GM12878 (cell line): ENCODE results near the gene ADCYAP1R1. TPM values are rescaled to one million over a fixed set of nuclear protein-coding genes. Genes with fewer than 3 reads are reported as not detected.

Experiments
- BACH1 ChIP-seq: fragments of 450-650 bp; IDR thresholded peaks from 2 replicates; pipeline ENCODE4 v1.6.1; 2017; ENCODE audit warnings: mild to moderate bottlenecking, borderline replicate concordance
- BCLAF1 ChIP-seq: fragments of 450-650 bp; IDR thresholded peaks from 2 replicates; pipeline ENCODE4 v1.6.1; 2017; ENCODE audit warnings: antibody characterized with exemption, mild to moderate bottlenecking, moderate library complexity
- HDAC6 ChIP-seq: fragments of 200-600 bp; sonication (generic); IDR thresholded peaks from one replicate; pipeline ENCODE4 v1.8.0; 2017; ENCODE audit warnings: antibody characterized with exemption; ENCODE audit not compliant: unreplicated experiment
- IRF3 ChIP-seq: fragments of 450-650 bp; IDR thresholded peaks from 2 replicates; pipeline ENCODE4 v1.6.1; 2014; ENCODE audit warnings: mild to moderate bottlenecking
- NKRF ChIP-seq: fragments of 450-650 bp; conservative IDR thresholded peaks from 2 replicates; pipeline ENCODE4 v1.6.1; 2017; ENCODE audit warnings: mild to moderate bottlenecking, moderate library complexity
- RAD51 ChIP-seq: fragments of 450-650 bp; IDR thresholded peaks from 2 replicates; pipeline ENCODE4 v1.6.1; 2016; ENCODE audit warnings: moderate library complexity, mild to moderate bottlenecking, inconsistent platforms
- RB1 ChIP-seq: fragments of 450-650 bp; formaldehyde crosslinking; IDR thresholded peaks from 2 replicates; pipeline ENCODE4 v1.6.1; 2017; ENCODE audit warnings: mild to moderate bottlenecking, borderline replicate concordance
- YBX1 ChIP-seq: fragments of 450-650 bp; IDR thresholded peaks from 2 replicates; pipeline ENCODE4 v1.6.1; 2016; ENCODE audit warnings: antibody characterized with exemption
- ZNF384 ChIP-seq: IDR thresholded peaks from 2 replicates; pipeline ENCODE4 v1.6.1; 2012; ENCODE audit warnings: low read depth, mild to moderate bottlenecking, low read length, improper control_type of control experiment, borderline replicate concordance
- ZNF687 ChIP-seq: fragments of 450-650 bp; IDR thresholded peaks from 2 replicates; pipeline ENCODE4 v1.6.1; 2017; ENCODE audit warnings: mild to moderate bottlenecking, moderate library complexity
- polyA plus RNA-seq, 11 experiments: library from polyadenylated mRNA; depleted of rRNA in 4 of 11; unstranded in 6 of 11; stranded (reverse) in 5 of 11; fragments of >200 nt; fragmentation: Nextera tagmentation in 4 of 11; fragmentation: Illumina TruSeq in 1 of 11; extraction: Ambion mirVana in 4 of 11; extraction: Trizol in 1 of 11; gene quantifications; 1 replicate in 1 of 11; 2 replicates in 10 of 11; pipeline versions ENCODE4 v1.2.1 to v1.2.3, GENCODE V29; 2011 to 2016; ENCODE audit warnings: inconsistent platforms in 2 of 11, missing spikeins in 2 of 11, low read depth in 1 of 11
- total RNA-seq, 4 experiments: library from RNA; depleted of rRNA in 3 of 4; stranded (reverse); fragments of >200 nt in 3 of 4; fragmentation: Illumina TruSeq in 1 of 4; extraction: Trizol in 1 of 4; gene quantifications; 2 replicates each; pipeline versions ENCODE4 v1.2.1 to v1.2.3, GENCODE V29; 2013 to 2021
- TF ChIP-seq, protein P1 (sequence below): fragments of 150-350 bp; IDR thresholded peaks from 2 replicates; pipeline ENCODE4 v1.6.1; 2016; ENCODE audit warnings: low read depth, low read length

ADCYAP1R1 gene
- total and polyA plus RNA-seq, 10 of the 15 experiments (the other 5 are each of a cell fraction or from before 2014, with no cell fraction given) = not detected

GRCh38 chr7:31017032-31017675 is 35.0 kb upstream of the ADCYAP1R1 start (continued):
- TF ChIP-seq ZNF687 (no peak), IRF3 (no peak), ZNF384 (no peak), BACH1 (no peak), BCLAF1 (no peak), HDAC6 (no peak), NKRF (no peak), RB1 (no peak), YBX1 (no peak), RAD51 (no peak)
- TF ChIP-seq, protein P1, sequence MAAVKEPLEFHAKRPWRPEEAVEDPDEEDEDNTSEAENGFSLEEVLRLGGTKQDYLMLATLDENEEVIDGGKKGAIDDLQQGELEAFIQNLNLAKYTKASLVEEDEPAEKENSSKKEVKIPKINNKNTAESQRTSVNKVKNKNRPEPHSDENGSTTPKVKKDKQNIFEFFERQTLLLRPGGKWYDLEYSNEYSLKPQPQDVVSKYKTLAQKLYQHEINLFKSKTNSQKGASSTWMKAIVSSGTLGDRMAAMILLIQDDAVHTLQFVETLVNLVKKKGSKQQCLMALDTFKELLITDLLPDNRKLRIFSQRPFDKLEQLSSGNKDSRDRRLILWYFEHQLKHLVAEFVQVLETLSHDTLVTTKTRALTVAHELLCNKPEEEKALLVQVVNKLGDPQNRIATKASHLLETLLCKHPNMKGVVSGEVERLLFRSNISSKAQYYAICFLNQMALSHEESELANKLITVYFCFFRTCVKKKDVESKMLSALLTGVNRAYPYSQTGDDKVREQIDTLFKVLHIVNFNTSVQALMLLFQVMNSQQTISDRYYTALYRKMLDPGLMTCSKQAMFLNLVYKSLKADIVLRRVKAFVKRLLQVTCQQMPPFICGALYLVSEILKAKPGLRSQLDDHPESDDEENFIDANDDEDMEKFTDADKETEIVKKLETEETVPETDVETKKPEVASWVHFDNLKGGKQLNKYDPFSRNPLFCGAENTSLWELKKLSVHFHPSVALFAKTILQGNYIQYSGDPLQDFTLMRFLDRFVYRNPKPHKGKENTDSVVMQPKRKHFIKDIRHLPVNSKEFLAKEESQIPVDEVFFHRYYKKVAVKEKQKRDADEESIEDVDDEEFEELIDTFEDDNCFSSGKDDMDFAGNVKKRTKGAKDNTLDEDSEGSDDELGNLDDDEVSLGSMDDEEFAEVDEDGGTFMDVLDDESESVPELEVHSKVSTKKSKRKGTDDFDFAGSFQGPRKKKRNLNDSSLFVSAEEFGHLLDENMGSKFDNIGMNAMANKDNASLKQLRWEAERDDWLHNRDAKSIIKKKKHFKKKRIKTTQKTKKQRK = no peak
- TF ChIP-seq, all 136 proteins: peak for 0
